Stimulated activated CD4-positive, alpha-beta T cell treated with anti-CD3 and anti-CD28 coated beads, Interleukin-15, amount 100 ng/mL, for 1 hour (primary cell): ENCODE data around the gene TDP2.
A peak's percentile ranks its signal among the peaks of the same experiment; 100 is the strongest.
"Not testable (repeated sequence)": the region's sequence is repeated elsewhere in the genome, so short reads cannot be mapped to it uniquely, and the experiment has no call there.

Experiments
- DNase-seq, 2 donors: peaks; one replicate each; pipeline ENCODE4 v3.0.0-alpha.2; 2020; ENCODE audit warnings: low read depth in 1 of 2, low spot score in 1 of 2

TDP2 gene

GRCh38 chr6:24666641-24667377 is at the start of gene TDP2, which contains the start of gene ACOT13:
TSS of gene TDP2 (minus strand) at chr6:24666899. CDS start at chr6:24666862, 37 bp downstream.
TSS of gene ACOT13 (plus strand) at chr6:24667077. CDS start at chr6:24667264, 187 bp downstream.
- peak; percentile 93 for DNase-seq

GRCh38 chr6:24710519-24711303 is 44.0 kb upstream of the TDP2 start:
- no peak for DNase-seq

- DNase-seq: no peak
These were observed 42.5 kb upstream of the TDP2 start for GRCh38 chr6:24709014-24709711.

- no peak for DNase-seq
These were observed 41.9 kb upstream of the TDP2 start for GRCh38 chr6:24708612-24709011.

GRCh38 chr6:24704468-24704867 is 37.8 kb upstream of the TDP2 start:
- no peak for DNase-seq

- DNase-seq: no peak
These were observed 36.1 kb upstream of the TDP2 start for GRCh38 chr6:24702720-24703282.

GRCh38 chr6:24699521-24700359 is 33.0 kb upstream of the TDP2 start:
- DNase-seq: no peak

- no peak for DNase-seq
These were observed 29.4 kb upstream of the TDP2 start for GRCh38 chr6:24696097-24696496.

GRCh38 chr6:24695635-24696034 is 28.9 kb upstream of the TDP2 start:
- not testable (repeated sequence) for DNase-seq

- no peak for DNase-seq
These were observed 27.5 kb upstream of the TDP2 start for GRCh38 chr6:24694198-24694597.

- DNase-seq: no peak
These were observed 26.3 kb upstream of the TDP2 start for GRCh38 chr6:24692848-24693592.

- no peak for DNase-seq
These were observed 25.7 kb upstream of the TDP2 start for GRCh38 chr6:24692415-24692814.

GRCh38 chr6:24692003-24692402 is 25.3 kb upstream of the TDP2 start:
- no peak for DNase-seq

- no peak for DNase-seq
These were observed 24.9 kb upstream of the TDP2 start for GRCh38 chr6:24691550-24691949.

GRCh38 chr6:24690593-24690992 is 23.9 kb upstream of the TDP2 start:
- DNase-seq: no peak

GRCh38 chr6:24689964-24690363 is 23.3 kb upstream of the TDP2 start:
- DNase-seq: no peak

- no peak for DNase-seq
These were observed 20.2 kb upstream of the TDP2 start for GRCh38 chr6:24686946-24687345.

GRCh38 chr6:24686408-24686807 is 19.7 kb upstream of the TDP2 start:
- no peak for DNase-seq

GRCh38 chr6:24683297-24684296 is 16.9 kb upstream of the TDP2 start:
- no peak for DNase-seq
